Measurements from ENCODE around the gene ACTL8. TPM values are rescaled to one million over a fixed set of nuclear protein-coding genes. Genes with fewer than 3 reads are reported as not detected.

The ACTL8 gene
- total RNA-seq, 1 experiment from 2014 or later, result 0.51 TPM

DNA sequence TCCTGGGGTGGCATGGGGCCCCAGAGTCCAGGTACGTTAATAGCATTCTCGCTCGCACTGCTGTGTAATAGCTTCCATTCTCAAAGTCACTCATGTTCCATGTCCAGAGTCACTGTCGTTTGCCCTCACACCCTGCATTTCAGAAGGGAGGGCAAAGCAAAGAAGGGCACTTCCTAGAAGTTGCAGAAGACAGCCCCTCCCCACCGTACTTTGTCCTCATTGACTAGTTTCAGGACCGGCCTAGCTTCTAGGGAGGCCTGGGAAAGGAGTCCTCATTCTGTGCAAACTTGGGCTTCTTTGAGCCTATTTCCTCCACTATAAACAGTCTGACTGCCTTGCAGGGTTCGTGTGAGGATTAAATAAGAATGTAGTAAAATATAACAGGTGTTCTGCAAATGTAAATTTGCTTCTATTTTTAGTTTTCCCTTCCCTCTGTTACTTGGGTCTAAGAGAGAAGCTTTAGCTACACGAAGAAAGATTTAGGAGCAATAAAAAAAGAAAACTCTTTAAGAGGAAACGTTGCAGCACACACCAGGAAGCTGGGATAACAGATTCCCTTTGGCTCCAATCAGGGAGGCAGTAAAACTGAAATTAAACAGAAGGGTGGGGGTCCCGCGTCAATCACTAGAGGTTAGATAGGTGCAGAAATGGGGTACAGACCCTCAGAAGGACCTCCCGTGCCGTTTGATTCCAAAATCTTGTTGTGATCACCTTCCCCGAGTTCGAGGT is 40.1 kb downstream of the ACTL8 start:
- no peak for DNase-seq (ENCODE audit: low spot score)
- in situ Hi-C loops (cut with HindIII; ENCODE audit: low sequenced_read_pairs), result no loop called here

DNA sequence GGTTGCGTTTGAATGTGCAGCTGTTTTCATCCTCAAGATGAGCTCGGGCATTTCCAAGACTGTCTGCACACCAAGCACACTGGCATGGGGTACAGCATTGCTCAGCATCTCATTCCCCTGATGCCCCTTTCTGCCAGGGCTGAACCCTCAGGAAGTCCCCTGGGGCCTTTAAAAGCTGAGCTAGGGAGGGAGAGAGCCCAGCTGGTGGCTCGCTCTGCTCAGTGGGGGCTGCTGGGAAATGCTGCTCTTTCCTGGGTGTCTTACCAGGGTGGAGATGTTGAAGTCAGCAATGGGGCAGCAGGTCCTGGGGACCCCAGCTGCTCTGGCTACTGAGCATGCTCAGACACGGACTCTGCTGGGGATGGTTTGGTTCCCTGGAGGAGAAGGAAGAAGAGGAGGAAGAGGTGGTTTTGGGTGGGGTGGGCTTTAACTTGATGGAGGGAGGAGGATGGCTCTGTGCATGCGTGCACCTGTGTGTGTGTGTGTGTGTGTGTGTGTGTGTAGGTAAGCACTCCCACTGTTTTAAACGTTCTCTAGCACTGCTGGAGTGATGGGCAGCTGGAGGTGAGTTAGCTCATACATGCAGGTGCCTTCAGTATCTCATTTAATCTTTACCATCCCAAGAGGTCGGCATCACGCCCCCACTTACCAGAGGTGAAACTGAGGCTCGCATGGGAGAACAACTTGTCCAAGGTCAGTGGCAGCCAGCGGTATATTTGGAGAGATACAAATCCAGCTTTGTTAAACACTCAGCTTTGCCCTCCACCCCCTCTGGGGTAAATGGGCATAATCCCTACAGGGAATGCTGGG is 40.9 kb downstream of the ACTL8 start:
- no peak for DNase-seq (ENCODE audit: low spot score)
- in situ Hi-C loops (cut with HindIII; ENCODE audit: low sequenced_read_pairs), result no loop called here

DNA sequence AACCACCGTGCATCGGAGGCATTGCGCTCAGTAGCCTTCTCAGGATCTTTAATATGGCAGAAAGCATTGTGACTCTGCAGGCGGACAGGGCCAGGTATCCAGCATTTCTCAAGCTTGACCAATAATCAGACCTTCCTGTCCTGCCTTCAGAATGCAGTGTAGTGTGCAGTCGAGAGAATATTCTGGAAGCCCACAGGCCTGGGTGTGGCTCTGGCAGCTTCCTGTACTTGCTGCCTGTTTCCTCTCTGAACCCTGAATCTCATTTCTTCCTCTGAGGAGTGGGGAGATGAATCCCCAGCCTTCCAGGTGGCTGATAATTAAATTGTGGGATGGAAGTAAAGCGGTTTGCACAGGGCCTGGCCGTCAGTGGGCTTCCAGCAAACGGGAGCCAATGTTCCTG is 42.3 kb downstream of the ACTL8 start:
- DNase-seq (ENCODE audit: low spot score), result no peak
- in situ Hi-C loops (cut with HindIII; ENCODE audit: low sequenced_read_pairs), result no loop called here

DNA sequence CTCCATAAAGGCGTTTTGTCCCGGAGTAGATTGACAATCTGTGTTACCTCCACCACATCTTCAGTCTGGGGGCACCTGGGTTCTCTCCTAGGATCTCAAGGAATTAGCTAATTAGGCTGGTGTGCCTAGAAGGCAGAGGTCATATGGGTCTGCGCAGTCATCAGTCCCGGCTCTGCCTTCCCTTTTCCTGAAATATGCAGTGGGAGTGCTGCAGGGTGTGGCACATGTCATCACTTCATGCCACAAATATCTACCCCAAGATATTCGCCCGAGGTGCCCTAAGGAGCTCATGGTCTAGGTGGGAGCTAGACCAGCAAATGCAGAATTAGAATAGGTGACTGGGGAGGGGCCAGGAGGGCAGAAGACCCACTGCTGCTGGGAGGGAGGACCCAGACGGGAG is 42.9 kb downstream of the ACTL8 start:
- in situ Hi-C loops (cut with HindIII; ENCODE audit: low sequenced_read_pairs), result no loop called here
- DNase-seq (ENCODE audit: low spot score), result no peak

DNA sequence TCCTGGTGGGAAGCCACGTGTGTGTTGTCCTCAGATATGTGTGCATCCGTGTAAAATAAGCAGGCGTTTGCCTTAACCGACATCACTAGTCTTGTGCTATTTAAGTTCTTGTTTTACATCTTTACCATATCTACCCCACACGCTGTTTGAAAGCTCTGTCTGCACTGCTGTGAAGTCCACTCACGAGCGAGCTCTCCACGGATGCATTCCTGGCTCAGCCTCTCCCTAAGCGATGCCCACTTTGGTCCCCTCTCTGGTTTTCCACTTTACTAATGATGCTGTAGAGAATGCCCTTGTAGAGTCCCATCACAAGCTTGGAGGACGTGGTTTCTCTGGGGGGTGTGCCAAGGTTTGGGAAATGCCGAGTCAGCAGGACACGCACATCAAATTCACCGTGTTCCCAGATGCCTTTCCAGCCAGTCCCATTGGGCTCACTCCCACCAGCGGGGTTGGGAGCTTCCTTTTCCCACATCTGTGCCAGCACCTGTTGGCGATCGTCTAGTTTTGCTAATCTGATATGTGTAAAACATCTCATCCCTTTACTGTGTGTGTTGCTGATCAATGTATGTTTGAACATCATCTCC is 43.8 kb downstream of the ACTL8 start:
- no peak for DNase-seq (ENCODE audit: low spot score)
- in situ Hi-C loops (cut with HindIII; ENCODE audit: low sequenced_read_pairs), result no loop called here

DNA sequence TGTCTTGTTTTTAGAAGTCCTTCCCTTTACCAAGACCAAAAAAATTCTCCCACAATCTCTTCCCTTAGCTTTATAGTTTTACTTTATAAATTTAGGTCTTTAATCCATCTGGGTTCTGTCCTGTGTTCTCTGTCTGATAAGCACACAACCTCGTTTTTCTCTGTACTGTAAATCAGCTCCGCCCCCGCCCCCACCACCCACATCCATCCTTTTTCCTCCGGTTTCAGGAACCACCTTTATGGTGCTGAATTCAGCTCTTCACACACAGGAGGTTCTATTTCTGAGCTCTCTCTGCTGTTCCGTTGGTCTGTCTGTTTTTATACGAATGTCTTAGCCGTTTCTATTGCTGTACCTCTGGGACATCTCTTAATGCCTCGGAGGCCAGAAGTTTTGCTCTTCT is 44.5 kb downstream of the ACTL8 start:
- no peak for DNase-seq (ENCODE audit: low spot score)
- in situ Hi-C loops (cut with HindIII; ENCODE audit: low sequenced_read_pairs), result no loop called here

DNA sequence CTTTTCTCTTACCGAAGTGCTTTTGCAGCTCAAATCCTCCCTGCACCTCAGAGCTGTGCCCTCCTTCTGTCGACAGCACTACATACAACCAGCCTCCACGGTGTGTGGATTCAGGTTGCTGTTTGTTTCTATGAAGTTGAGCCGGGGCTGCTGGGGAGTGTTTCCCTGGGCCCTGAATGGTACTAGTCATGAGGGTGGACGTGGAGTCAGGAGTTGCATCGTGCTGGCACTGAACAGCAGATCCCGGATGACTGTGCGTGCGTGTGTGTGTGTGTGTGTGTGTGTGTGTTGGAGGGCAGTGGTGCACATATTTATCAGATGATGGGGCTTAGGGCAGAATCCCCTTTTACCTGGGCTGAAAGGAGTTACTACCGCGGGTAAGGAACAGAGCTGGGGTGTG is 47.0 kb downstream of the ACTL8 start:
- in situ Hi-C loops (cut with HindIII; ENCODE audit: low sequenced_read_pairs), result no loop called here
- no peak for DNase-seq (ENCODE audit: low spot score)

DNA sequence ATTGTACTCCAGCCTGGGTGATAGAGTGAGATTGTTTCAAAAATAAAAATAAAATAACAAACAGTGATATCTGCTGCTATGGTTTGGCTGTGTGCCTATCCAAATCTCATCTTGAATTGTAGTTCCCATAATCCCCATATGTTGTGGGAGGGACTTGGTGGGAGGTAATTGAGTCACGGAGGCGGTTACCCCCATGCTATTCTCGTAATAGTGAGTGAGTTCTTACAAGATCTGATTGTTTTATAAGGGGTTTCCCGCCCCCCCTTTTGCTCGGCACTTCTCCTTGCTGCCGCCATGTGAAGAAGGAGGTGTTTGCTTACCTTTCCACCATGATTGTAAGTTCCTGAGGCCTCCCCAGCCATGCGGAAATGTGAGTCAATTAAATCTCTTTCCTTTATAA is 47.8 kb downstream of the ACTL8 start:
- DNase-seq (ENCODE audit: low spot score), result no peak
- in situ Hi-C loops (cut with HindIII; ENCODE audit: low sequenced_read_pairs), result no loop called here

DNA sequence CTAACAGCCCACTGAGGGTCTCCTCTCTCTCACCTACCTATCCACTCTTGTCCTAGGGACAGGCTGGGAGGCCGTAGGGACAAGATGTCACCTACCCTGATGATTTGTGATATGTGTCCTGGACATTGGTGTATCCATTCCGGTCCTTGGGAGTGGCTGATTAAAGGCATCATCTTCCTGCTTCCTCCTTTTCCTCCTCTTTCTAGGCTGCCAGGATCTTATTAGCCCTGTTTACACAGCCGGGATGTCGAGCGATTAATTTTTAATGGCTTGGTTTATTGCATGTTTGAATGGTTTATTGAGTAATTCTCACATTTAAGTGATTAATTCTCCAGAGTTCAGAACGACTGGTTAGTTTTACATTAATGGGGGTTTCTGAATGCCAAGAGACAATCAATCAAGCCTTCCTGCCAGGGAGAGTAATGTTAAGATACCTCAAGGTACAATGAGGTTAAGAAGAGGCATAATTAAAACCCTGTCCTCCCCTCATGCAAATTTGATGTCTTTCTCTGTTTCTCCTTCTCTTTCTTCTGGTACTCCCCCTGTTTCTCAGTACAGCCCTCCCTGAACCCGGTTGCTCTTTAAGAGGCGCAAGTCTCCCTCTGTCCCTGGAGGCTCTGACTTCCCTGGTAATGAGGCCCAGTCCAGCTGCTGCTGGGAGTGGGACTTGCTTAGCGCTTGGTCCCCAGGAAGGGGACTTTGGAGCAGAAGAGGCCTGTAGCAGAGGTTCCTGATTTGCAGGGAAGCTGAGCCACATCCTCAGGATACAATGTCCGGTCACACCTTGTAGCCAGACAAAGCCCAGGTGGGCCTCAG is 50.9 kb downstream of the ACTL8 start:
- no peak for DNase-seq (ENCODE audit: low spot score)
- in situ Hi-C loops (cut with HindIII; ENCODE audit: low sequenced_read_pairs), result no loop called here

DNA sequence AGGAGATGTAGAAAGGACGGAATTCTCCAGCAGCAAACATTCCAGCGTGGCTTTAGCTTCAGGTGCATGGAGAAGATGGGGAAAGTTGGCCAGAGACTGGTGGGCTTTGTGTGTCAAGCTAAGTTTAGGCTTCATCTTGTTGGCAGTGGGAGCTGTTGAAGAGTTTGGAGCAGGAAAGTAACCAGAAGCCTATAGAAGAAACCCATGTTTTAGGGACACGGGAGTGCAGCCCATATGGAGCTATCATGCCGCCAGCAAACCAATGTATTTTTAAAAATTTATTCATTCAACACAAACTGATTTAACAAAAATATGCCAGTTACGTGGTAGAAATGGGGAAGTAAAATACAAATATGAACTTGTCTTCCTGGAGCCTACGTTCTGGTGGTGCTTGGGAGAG is 53.7 kb downstream of the ACTL8 start:
- DNase-seq (ENCODE audit: low spot score), result no peak
- in situ Hi-C loops (cut with HindIII; ENCODE audit: low sequenced_read_pairs), result no loop called here

DNA sequence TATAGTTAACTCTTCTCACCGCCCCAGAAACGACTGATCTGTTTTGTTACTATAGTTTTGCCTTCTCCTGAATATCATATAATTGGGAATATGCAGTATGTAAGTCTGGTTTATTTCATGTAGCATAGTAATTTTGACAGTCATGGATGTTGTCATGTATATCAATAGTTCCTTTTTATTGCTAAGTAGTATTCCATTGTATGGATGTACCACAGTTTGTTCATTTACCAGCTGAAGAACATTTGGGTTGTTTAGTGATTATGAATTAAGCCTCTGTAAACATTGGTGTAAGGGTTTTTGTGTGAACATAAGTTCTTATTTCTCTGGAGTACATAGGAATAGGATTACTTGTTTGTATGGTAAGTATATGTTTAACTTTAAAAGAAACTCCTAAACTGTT is 55.5 kb downstream of the ACTL8 start:
- DNase-seq (ENCODE audit: low spot score), result no peak
- in situ Hi-C loops (cut with HindIII; ENCODE audit: low sequenced_read_pairs), result no loop called here

DNA sequence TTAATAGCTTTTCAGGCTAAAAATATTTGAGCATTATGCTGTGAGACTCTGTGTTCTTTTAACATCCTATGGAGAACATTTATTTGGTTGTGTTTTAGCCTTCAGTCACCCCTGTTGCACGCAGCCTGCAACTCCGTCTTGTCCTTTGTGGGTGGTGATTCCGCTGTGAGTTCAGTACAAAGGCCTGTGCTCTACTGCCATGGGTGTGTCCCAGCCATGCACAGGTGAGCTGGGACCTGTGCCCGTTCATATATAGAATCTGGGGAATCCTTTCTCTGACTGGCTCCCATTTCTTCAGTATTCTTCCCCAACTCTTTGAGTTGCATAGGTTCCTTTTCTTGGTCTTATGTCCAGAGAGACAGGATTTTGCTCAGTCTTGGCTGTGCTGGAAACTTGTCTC is 61.4 kb downstream of the ACTL8 start:
- DNase-seq (ENCODE audit: low spot score), result no peak
- in situ Hi-C loops (cut with HindIII; ENCODE audit: low sequenced_read_pairs), result no loop called here

DNA sequence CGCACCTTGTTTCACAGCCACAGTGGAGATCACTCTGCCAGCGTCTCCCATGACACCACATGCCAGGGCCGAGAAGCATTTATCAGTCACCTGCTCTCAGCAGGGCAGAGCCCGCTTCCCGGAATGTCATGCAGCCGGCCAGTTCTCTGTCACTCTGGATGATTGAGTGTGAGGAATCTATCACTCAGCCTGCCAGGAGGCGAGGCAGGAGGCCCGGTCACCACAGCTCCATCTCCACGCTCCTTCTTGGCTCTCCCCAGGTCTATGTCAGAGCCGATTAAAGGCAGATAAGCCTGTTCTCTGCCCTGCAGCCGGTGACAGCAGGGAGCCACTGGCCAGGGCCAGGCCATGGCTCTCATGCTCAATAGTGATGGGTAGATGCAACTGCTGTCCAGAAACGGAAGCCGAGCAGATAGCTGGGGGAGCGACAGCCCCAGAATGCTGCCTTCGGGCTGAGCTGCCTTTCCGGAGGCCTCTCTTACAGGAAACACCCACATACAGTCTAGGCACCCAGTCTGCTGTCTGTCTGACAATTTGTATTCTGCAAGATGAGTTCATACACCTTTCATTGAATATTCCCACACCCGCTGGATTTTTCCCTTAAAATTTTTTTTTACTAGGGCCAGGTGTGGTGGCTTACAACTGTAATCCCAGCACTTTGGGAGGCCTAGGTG is 64.1 kb downstream of the ACTL8 start:
- peak; percentile 77 for DNase-seq (ENCODE audit: low spot score)

DNA sequence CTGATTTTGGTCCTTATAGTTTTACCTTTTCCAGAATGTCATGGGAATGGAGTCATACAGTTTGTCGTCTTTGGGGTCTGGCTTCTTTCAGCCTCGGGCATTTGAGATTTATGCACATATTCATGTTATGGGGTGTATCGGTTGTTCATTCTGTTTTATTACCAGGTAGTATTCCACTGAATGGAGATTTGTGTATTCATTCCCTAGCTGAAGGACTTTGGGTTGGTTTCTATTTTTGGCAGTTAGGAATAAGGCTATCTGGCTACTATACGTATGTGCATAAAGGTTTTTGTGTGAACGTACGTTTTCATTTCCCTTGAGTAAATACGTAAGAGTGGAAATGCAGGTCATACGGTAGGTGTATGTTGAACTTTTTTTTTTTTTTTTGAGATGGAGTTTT is 65.1 kb downstream of the ACTL8 start:
- DNase-seq (ENCODE audit: low spot score), result no peak
- in situ Hi-C loops (cut with HindIII; ENCODE audit: low sequenced_read_pairs), result no loop called here

More for the DNA sequence above, 64.1 kb downstream of the ACTL8 start:
- in situ Hi-C loops (cut with HindIII; ENCODE audit: low sequenced_read_pairs), result no loop called here

DNA sequence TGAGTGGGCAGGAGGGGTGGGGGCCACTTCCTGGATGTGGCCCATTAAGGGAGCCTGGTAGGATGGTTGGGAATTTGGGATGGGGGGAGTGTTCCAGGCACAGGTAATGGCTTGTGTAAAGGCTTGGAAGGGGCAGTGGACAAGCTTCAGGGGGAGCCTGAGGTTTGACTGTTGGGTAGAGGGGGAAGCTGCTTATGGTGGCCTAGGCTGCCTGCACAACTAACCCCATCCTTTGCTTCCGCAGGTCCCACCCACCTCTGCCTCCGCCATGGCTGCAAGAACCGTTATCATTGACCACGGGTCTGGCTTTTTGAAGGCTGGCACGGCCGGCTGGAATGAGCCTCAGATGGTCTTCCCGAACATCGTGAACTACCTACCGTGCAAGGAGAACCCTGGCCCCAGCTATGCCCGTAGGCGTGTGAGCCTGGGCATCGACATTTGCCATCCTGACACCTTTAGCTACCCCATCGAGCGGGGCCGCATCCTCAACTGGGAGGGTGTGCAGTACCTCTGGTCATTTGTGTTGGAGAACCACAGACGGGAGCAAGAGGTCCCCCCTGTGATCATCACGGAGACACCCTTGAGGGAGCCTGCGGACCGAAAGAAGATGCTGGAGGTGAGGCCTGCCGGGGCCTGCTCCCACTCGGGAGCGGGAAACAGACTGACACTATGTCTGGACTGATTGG is 67.8 kb downstream of the ACTL8 start:
- no peak for DNase-seq (ENCODE audit: low spot score)
- in situ Hi-C loops (cut with HindIII; ENCODE audit: low sequenced_read_pairs), result no loop called here

DNA sequence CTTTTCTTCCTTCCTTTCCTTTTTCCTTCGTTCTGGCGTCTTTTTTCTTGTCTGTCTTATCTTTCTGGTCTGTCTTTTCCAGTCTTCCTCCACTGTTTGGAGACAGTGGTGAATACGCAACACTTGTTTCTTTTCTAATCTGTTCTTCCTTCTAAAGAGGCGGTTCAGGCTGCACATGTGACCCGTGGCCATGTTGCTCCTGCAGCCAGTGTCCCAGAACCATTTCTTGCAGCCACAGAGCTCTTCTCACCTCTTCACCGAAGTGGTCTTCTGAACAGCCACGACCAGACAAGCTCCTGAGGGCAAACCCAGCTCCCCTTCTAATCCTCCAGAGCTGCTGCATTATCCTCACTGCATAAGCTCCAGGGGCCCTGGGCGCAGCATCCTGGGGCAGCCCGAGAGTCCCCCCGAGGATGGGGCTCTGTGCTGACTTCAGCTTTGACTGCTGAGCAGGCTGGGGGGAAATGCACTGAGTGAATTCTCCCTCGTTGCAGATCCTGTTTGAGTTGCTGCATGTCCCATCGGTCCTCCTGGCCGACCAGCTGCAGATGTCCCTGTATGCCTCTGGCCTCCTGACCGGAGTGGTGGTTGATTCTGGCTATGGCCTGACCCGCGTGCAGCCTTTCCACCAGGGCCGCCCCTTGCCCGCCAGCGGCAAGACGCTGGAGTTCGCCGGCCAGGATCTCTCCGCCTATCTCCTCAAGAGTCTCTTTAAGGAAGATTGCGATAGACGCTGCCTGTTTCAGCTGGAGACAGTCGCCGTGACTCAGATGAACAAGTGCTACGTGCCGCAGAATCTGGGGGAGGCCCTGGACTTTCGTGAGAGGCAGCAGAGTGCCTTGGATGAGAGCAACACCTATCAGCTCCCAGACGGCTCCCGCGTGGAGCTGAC is 70.4 kb downstream of the ACTL8 start:
- in situ Hi-C loops (cut with HindIII; ENCODE audit: low sequenced_read_pairs), result no loop called here
- DNase-seq (ENCODE audit: low spot score), result no peak

DNA sequence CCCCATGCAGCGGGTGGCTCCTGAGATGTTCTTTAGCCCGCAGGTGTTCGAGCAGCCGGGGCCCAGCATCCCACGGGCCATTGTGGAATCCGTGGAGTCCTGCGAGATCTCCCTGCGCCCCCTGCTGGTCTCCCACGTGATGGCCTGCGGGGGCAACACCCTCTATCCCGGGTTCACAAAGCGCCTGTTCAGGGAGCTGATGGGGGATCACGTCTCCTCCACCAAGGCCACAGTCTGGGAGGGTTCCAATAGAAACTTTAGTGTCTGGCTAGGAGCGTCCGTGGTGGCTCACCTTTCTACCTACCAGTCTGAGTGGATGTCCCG is 71.0 kb downstream of the ACTL8 start:
- no peak for DNase-seq (ENCODE audit: low spot score)
- in situ Hi-C loops (cut with HindIII; ENCODE audit: low sequenced_read_pairs), result no loop called here

DNA sequence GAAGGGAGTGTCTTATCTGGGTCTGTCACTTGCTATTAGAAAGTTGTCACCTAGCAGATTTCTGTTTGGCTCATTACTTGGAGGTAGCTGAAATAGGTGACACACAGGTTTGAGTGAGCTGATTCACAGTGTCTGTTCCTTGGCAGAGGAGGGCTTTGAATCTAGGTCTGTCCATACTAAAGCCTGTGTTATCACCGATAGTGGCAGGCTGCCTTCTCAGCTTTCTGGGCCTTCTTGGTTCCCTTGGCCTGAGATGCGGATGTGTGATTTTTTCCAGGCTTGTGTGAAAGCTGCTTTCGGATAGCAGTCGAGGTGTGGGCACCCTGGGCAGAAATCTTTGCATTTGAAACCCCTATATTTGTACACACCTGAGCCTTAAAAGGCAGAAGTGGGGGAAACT is 73.9 kb downstream of the ACTL8 start:
- peak; percentile 68 for DNase-seq (ENCODE audit: low spot score)
- in situ Hi-C loops (cut with HindIII; ENCODE audit: low sequenced_read_pairs), result no loop called here

Measured in G401 (cell line).